Measurements from ENCODE around the gene CCDC50. TPM values are rescaled to one million over a fixed set of nuclear protein-coding genes. Genes with fewer than 3 reads are reported as not detected.

The CCDC50 gene
- total and polyA plus RNA-seq, 8 donors, result 17.6 to 226 (median 67.9) TPM

DNA sequence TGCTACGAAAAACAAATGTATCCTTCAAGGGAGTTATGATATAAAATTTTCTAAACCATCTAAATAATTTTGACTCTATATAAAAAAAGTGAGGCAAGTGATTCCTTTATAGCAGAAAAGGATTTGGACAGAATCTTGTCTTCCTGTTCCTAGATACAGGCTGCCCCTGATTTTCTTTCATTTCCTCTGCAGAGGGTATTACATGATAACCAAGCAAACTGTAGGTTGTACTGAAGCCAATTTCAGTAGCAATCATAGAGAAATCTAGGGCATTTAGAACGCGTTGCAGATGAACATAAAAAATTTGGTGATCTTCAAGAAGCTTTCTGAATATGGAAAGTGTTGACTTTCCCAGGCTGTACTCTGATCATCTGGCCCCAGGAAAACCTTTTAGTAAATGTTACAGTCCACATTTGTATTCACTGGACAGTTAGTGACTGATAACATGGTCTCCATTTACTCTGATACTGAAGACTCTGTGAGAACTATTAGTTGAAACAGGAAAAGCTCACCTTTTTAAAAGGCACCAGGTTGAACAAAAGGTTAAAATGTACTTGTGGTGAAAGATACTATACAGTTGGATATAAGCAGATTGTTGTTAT, 10.2 kb downstream of the CCDC50 start:
- Histone ChIP-seq H3K27me3 (no peaks in the 10 kb centered on the region), H3K27ac (no peak overlapping the region), H3K9me3 (no peaks in the 10 kb centered on the region), H3K36me3 (no peaks in the 10 kb centered on the region), H3K4me3 (no peak overlapping the region), H3K4me1 (peaks cover 18 to 90% (median 59%) of the 10 kb centered on the region in 4 donors)
- intact Hi-C loops (cut with DNase I; ENCODE audit: low total_unique reads), result no loop called here
- DNase-seq, result no peak
- TF ChIP-seq EP300 (IDR thresholded peaks at IDR 0.05), result no peak
- TF ChIP-seq, protein P1, sequence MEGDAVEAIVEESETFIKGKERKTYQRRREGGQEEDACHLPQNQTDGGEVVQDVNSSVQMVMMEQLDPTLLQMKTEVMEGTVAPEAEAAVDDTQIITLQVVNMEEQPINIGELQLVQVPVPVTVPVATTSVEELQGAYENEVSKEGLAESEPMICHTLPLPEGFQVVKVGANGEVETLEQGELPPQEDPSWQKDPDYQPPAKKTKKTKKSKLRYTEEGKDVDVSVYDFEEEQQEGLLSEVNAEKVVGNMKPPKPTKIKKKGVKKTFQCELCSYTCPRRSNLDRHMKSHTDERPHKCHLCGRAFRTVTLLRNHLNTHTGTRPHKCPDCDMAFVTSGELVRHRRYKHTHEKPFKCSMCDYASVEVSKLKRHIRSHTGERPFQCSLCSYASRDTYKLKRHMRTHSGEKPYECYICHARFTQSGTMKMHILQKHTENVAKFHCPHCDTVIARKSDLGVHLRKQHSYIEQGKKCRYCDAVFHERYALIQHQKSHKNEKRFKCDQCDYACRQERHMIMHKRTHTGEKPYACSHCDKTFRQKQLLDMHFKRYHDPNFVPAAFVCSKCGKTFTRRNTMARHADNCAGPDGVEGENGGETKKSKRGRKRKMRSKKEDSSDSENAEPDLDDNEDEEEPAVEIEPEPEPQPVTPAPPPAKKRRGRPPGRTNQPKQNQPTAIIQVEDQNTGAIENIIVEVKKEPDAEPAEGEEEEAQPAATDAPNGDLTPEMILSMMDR (IDR thresholded peaks at IDR 0.05), result no peak
- WGBS, 5 donors, result 53 to 72% (median 55%) methylated on average over 3 of the region's 3 CpGs

GRCh38 chr3:191340351-191340750, 11.2 kb downstream of the CCDC50 start:
- no peak for DNase-seq
- WGBS, 5 donors, result 93 to 99% (median 95%) methylated on average over 2 of the region's 2 CpGs
- Histone ChIP-seq H3K27ac (no peak overlapping the region), H3K4me1 (peaks cover 23 to 91% (median 56%) of the 10 kb centered on the region in 4 donors), H3K4me3 (no peak overlapping the region), H3K36me3 (no peaks in the 10 kb centered on the region), H3K9me3 (no peaks in the 10 kb centered on the region), H3K27me3 (no peaks in the 10 kb centered on the region)
- TF ChIP-seq, protein P1 (IDR thresholded peaks at IDR 0.05), result no peak
- TF ChIP-seq POLR2AphosphoS5 (IDR thresholded peaks at IDR 0.05) (no peak), EP300 (IDR thresholded peaks at IDR 0.05) (no peak), POLR2A (IDR thresholded peaks at IDR 0.05) (no peak)
- intact Hi-C loops (cut with DNase I; ENCODE audit: low total_unique reads), result no loop called here

GRCh38 chr3:191340966-191341365, 11.8 kb downstream of the CCDC50 start:
- Histone ChIP-seq H3K27me3 (no peaks in the 10 kb centered on the region), H3K4me1 (peaks cover 23 to 88% (median 56%) of the 10 kb centered on the region in 4 donors), H3K4me3 (no peak overlapping the region), H3K36me3 (no peaks in the 10 kb centered on the region), H3K9me3 (no peaks in the 10 kb centered on the region), H3K27ac (no peak overlapping the region)
- WGBS, 5 donors, result 93 to 97% (median 96%) methylated on average over 1 of the region's 1 CpG
- TF ChIP-seq POLR2A (IDR thresholded peaks at IDR 0.05) (no peak), EP300 (IDR thresholded peaks at IDR 0.05) (no peak), POLR2AphosphoS5 (IDR thresholded peaks at IDR 0.05) (no peak)
- TF ChIP-seq, protein P1 (IDR thresholded peaks at IDR 0.05), result no peak
- intact Hi-C loops (cut with DNase I; ENCODE audit: low total_unique reads), result no loop called here
- DNase-seq, result no peak

DNA sequence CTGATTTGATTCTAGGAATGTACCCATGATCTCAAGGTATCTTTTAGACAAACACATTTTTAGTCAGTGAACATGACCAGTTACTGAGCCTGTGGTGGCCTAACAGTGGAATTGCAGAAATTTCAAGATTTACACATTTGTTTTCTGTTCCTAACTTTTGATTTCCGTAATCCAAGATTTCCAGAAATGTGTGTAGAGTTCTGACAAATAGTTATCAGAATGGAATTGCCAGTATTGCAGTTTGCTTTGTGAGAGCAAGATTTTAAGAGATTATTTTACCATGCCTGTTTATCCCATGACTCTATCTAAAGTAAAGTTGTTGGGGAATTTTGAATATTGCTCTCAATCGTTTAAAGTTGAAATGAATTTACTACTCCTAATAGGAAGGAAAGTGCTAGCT, 12.8 kb downstream of the CCDC50 start:
- H3K4me1 ChIP-seq, result peaks cover 23 to 92% (median 56%) of the 10 kb centered on the region in 4 donors

More for the DNA sequence above, 12.8 kb downstream of the CCDC50 start:
- DNase-seq, result no peak
- TF ChIP-seq EP300 (IDR thresholded peaks at IDR 0.05), result no peak
- TF ChIP-seq, protein P1 (IDR thresholded peaks at IDR 0.05), result no peak
- no peak for TF ChIP-seq POLR2A (IDR thresholded peaks at IDR 0.05)
- no peak for TF ChIP-seq POLR2AphosphoS5 (IDR thresholded peaks at IDR 0.05)
- H3K27me3 ChIP-seq, result no peaks in the 10 kb centered on the region
- H3K9me3 ChIP-seq, result no peaks in the 10 kb centered on the region
- H3K4me3 ChIP-seq, result no peak overlapping the region
- no peaks in the 10 kb centered on the region for H3K36me3 ChIP-seq
- intact Hi-C loops (cut with DNase I; ENCODE audit: low total_unique reads), result no loop called here
- 47 to 68% (median 48%) methylated on average over 2 of the region's 2 CpGs for WGBS, 5 donors
- no peak overlapping the region for H3K27ac ChIP-seq

Data from stomach (tissue), 9 donors.